NCI-H2171 (cell line): Measurements from ENCODE around the gene TAS2R5.
"Not testable (repeated sequence)": the region's sequence is repeated elsewhere in the genome, so short reads cannot be mapped to it uniquely, and the experiment has no call there.

ENCODE experiments used
- DNase-seq: peaks from one replicate; lab custom pipeline; 2025; lab: John Stamatoyannopoulos, UW

The TAS2R5 gene, protein sequence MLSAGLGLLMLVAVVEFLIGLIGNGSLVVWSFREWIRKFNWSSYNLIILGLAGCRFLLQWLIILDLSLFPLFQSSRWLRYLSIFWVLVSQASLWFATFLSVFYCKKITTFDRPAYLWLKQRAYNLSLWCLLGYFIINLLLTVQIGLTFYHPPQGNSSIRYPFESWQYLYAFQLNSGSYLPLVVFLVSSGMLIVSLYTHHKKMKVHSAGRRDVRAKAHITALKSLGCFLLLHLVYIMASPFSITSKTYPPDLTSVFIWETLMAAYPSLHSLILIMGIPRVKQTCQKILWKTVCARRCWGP

GRCh38 chr7:141789917-141790316, at the start of gene TAS2R5:
Gene TAS2R5 (plus strand): TSS chr7:141790217. CDS start chr7:141790362, 145 bp downstream.
- no peak for DNase-seq

GRCh38 chr7:141742229-141742628, 47.8 kb upstream of the TAS2R5 start:
- DNase-seq = no peak

DNA sequence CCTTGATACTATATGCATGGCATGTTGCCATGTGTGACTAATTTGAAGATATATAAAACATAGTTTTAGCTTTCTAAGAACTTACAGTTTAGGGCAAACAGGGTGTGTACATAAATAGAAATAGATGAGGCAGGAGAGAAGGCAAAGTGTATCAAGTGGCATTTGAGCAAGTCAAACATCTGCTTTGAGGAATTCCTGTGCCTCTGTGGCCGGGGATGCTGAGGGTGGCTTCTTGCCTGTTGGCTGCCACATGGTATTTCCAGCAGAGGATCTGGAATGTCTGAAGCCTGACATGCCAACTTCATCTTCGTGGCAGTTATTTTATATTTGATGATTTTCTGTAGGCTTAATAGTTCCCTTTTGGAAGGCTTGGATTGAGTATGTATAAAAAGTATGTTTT, 45.9 kb upstream of the TAS2R5 start:
- DNase-seq = no peak

DNA sequence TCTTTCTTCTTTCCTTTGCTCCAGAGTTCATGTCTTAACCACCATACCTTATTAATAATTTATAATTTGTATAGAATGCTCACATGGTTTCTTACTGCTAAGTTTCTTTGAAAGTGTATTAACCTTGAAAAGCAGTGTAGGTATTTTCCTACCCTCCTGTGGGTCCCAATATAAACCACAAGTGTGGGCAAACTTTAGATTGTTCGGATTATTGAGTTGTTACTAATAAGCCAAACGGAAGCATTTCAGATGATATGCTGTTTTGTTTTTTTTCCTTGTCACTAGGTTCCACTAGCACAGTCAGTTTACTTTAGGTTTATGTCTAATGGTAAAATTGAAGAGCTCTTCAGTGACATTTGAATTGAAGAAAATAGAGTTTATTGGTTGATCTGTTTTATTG, 41.6 kb upstream of the TAS2R5 start:
- DNase-seq = no peak

DNA sequence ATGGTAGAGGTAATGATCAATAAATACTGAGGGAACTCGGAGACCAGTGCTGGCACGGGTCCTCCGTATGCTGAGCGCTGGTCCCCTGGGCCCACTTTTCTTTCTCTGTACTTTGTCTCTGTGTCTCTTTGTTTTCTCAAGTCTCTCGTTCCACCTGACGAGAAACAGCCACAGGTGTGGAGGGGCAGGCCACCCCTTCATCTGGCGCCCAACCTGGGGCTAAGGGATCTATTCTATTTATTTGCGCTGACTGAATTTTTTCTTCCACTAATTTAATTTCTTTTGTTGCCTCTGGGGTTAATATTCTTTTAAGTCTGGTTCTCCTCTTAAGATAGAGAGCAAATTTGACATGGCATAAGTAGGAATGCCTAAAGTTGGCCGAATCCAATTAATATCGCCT, 38.1 kb upstream of the TAS2R5 start:
- not testable (repeated sequence) for DNase-seq

- no peak for DNase-seq
These were observed 37.4 kb upstream of the TAS2R5 start for GRCh38 chr7:141752634-141753033.

GRCh38 chr7:141754939-141755338, 35.1 kb upstream of the TAS2R5 start:
- peak; percentile 5 for DNase-seq

DNA sequence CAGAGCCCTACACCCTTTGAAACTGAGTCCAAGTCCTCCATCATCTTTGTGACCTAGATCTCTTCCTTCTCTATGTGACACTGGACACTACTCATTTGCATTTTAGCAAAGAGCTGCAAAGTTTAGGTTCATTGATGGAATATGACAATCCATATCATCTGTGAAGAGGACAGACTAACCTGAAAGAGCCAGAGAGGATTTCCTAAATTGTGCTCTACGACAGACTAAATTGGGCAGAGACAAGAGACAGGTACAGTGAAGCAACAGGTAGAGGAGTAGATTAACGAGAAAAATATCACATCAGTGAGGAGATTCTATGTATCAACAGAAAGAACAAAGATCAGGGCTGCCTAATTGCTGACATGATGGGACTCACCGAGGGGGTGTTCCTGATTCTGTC, 26.2 kb upstream of the TAS2R5 start, which contains the start of gene TAS2R3:
TAS2R3 (plus strand) TSS at position 301 of the 400 bp plus-strand sequence; CDS start at position 363, 62 bp downstream.
- DNase-seq = no peak

DNA sequence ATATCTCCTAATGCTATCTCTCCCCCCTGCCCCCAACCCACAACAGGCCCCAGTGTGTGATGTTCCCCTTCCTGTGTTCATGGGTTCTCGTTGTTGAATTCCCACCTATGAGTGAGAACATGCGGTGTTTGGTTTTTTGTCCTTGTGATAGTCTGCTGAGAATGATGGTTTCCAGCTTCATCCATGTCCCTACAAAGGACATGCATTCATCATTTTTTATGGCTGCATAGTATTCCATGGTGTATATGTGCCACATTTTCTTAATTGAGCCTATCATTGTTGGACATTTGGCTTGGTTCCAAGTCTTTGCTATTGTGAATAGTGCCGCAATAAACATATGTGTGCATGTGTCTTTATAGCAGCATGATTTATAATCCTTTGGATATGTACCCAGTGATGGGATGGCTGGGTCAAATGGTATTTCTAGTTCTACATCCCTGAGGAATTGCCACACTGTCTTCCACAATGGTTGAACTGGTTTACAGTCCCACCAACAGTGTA, 19.9 kb upstream of the TAS2R5 start:
- DNase-seq = not testable (repeated sequence)

DNA sequence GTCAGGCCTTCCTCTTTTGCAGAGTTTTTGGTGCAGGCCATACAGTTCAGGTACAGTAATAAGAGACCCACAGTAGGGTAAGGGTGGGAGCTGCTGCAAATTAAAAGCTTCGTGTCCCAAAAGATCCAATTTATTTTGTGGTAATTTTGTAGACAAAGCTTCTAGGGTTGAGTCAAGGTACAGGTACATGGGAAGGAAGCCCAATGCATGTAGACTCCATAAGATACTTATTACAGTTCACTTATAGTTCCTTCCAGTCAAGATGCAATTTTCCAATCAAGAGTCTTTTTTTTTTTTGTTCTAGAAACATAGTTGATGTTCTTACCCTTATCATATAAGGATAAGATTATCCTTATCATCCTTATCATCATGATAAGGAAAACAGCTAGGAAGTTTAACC, 13.6 kb upstream of the TAS2R5 start, which contains the start of gene TAS2R4:
TAS2R4 (plus strand) TSS at position 301 of the 400 bp plus-strand sequence. CDS start 1,815 bp downstream, outside the sequence.
- no peak for DNase-seq

GRCh38 chr7:141785706-141786552, 4.1 kb upstream of the TAS2R5 start:
- peak; percentile 14 for DNase-seq

DNA sequence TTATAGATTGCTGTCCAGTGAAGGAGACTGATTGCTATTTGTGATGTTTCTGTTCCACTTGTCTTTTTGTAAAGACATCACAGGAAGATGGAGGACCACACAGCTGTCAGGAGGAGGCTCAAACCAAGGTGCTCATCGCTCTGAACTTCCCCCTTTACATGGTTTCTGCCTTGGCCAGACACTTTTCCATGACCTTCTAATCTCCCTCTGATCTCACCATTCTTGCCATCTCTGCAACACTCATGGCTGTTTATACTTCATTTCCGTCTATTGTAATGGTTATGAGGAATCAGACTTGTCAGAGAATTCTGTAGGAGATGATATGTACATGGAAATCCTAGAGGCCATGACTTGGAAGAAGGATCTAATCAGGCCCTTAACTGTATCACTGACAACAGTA, 1.7 kb upstream of the TAS2R5 start:
- DNase-seq = no peak

- DNase-seq = no peak
These were observed 2.5 kb downstream of the TAS2R5 start for GRCh38 chr7:141792526-141792925.

DNA sequence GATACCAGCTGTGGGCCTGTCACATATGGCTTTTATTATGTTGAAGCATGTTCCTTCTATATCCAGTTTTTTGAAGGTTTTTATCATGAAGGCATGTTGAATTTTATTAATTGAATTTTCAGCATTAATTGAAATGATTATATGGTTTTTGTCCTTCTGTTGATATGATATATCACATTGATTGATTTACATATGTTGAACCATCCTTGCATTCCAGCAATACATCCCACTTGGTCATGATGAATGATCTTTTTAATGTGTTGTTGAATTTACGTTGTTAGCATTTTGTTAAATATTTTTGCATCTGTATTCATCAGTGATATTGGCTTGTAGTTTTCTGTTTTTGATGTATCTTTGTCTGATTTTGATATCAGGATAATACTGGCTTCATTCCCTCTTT, 30.1 kb downstream of the TAS2R5 start:
- DNase-seq = no peak

DNA sequence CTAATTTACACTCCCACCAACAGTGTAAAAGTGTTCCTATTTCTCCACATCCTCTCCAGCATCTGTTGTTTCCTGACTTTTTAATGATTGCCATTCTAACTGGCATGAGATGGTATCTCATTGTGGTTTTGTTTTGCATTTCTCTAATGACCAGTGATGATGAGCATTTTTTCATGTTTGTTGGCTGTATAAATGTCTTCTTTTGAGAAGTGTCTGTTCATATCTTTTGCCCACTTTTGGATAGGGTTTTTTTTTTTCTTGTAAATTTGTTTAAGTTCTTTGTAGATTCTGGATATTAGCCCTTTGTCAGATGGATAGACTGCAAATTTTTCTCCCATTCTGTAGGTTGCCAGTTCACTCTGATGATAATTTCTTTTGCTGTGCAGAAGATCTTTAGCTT, 32.4 kb downstream of the TAS2R5 start:
- DNase-seq = not testable (repeated sequence)

- no peak for DNase-seq
These were observed 47.7 kb downstream of the TAS2R5 start for GRCh38 chr7:141837683-141838082.

- DNase-seq = no peak
These were observed 48.6 kb downstream of the TAS2R5 start for GRCh38 chr7:141838581-141838980.

GRCh38 chr7:141839256-141839655, 49.2 kb downstream of the TAS2R5 start:
- no peak for DNase-seq

DNA sequence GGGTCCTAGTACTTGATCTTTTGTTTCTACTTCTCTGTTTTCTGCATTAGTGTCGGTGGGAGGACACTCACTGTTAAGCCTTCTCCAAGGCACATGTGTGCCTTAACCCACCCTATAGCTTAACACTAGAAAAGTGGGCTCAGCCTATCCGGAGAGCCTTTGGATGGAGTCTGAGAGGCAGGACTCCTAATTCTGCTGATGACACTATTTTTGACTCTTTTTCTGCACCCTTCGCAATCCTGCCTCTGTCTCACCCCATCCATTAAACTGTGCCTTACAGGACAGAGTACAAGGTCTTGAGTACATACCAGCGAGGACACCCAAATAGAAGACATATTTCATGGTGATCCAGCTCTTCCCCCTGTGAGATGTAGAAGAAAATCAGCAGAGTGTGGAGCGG, 50.7 kb downstream of the TAS2R5 start:
- no peak for DNase-seq
